WTC11 (cell line): ENCODE measurements around the gene GPR158. TPM values are rescaled to one million over a fixed set of nuclear protein-coding genes. Genes with fewer than 3 reads are reported as not detected.

Experiments used
- ATAC-seq: fragments of 200-7000 bp; cut with Tn5 transposase; 2 replicates; pipeline ENCODE4 v1.10.0; 2021; ENCODE audit warnings: mild to moderate bottlenecking, moderate library complexity
- CTCF ChIA-PET: fragments of 300-600 bp; sonication (Branson Sonifier 250); formaldehyde crosslinking; loops from one replicate; lab custom pipeline; 2021; ENCODE audit warnings: antibody characterized with exemption; lab: Charles Lee
- POLR2A ChIA-PET: fragments of 350-600 bp; sonication (Branson Sonifier 250); formaldehyde crosslinking; loops from one replicate; lab custom pipeline; 2021; ENCODE audit warnings: antibody characterized with exemption; lab: Charles Lee
- DNase-seq: peaks from one replicate; pipeline ENCODE4 v3.0.0; 2021; ENCODE audit warnings: low spot score
- H3K27ac Mint-ChIP-seq: 2 replicates; pipeline ENCODE4 v1.8.0; 2021; ENCODE audit warnings: mixed read lengths
- H3K27me3 Mint-ChIP-seq: 2 replicates; pipeline ENCODE4 v1.8.0; 2021; ENCODE audit warnings: low read depth, mild to moderate bottlenecking, moderate library complexity, mixed read lengths
- H3K36me3 Mint-ChIP-seq: 2 replicates; pipeline ENCODE4 v1.8.0; 2021; ENCODE audit warnings: mixed read lengths
- H3K4me1 Mint-ChIP-seq: 2 replicates; pipeline ENCODE4 v1.8.0; 2022; ENCODE audit warnings: mixed read lengths
- H3K4me3 Mint-ChIP-seq: 2 replicates; pipeline ENCODE4 v1.8.0; 2021; ENCODE audit warnings: mild to moderate bottlenecking, moderate library complexity, mixed read lengths
- H3K9me3 Mint-ChIP-seq: 2 replicates; pipeline ENCODE4 v1.8.0; 2021; ENCODE audit warnings: mixed read lengths
- AFF4 ChIP-seq: sonication (generic); formaldehyde crosslinking; IDR thresholded peaks from 2 replicates; pipeline ENCODE4 v1.8.1; 2023; ENCODE audit warnings: mild to moderate bottlenecking, missing genetic modification reagents, borderline replicate concordance
- ATF6 ChIP-seq: sonication (generic); formaldehyde crosslinking; IDR thresholded peaks from 2 replicates; pipeline ENCODE4 v1.8.1; 2023; ENCODE audit warnings: mild to moderate bottlenecking, missing genetic modification reagents
- E2F1 ChIP-seq: sonication (generic); formaldehyde crosslinking; IDR thresholded peaks from 2 replicates; pipeline ENCODE4 v1.8.0; 2022; ENCODE audit warnings: mild to moderate bottlenecking, missing genetic modification reagents
- E2F5 ChIP-seq: sonication (generic); formaldehyde crosslinking; IDR thresholded peaks from 2 replicates; pipeline ENCODE4 v1.8.1; 2022; ENCODE audit warnings: mild to moderate bottlenecking, moderate library complexity, missing genetic modification reagents
- ESRRA ChIP-seq: sonication (generic); formaldehyde crosslinking; IDR thresholded peaks from 2 replicates; pipeline ENCODE4 v1.8.1; 2022; ENCODE audit warnings: mild to moderate bottlenecking, missing genetic modification reagents, borderline replicate concordance
- GTF2I ChIP-seq: fragments of 250-450 bp; sonication (Bioruptor Pico); conservative IDR thresholded peaks from 2 replicates; pipeline ENCODE4 v1.4.0; 2021; ENCODE audit warnings: mild to moderate bottlenecking
- JAZF1 ChIP-seq: fragments of 250-450 bp; sonication (Bioruptor Pico); IDR thresholded peaks from 2 replicates; pipeline ENCODE4 v1.9.0; 2021; ENCODE audit warnings: moderate library complexity, mild to moderate bottlenecking, inconsistent platforms
- MAX ChIP-seq: sonication (generic); formaldehyde crosslinking; IDR thresholded peaks from 2 replicates; pipeline ENCODE4 v1.8.0; 2022; ENCODE audit warnings: mild to moderate bottlenecking, missing genetic modification reagents
- OVOL2 ChIP-seq: fragments of 250-450 bp; sonication (Bioruptor Pico); IDR thresholded peaks from 2 replicates; pipeline ENCODE4 v1.9.0; 2021; ENCODE audit warnings: mild to moderate bottlenecking, borderline replicate concordance
- ZNF138 ChIP-seq: sonication (generic); formaldehyde crosslinking; conservative IDR thresholded peaks from 2 replicates; pipeline ENCODE4 v1.8.1; 2022; ENCODE audit warnings: mild to moderate bottlenecking, moderate library complexity, missing genetic modification reagents
- ZNF232 ChIP-seq: sonication (generic); formaldehyde crosslinking; IDR thresholded peaks from 2 replicates; pipeline ENCODE4 v1.8.0; 2022; ENCODE audit warnings: mild to moderate bottlenecking, missing genetic modification reagents
- ZNF317 ChIP-seq: sonication (generic); formaldehyde crosslinking; IDR thresholded peaks from 2 replicates; pipeline ENCODE4 v1.8.1; 2023; ENCODE audit warnings: low read depth, mild to moderate bottlenecking, moderate library complexity, missing genetic modification reagents, borderline replicate concordance
- ZNF416 ChIP-seq: fragments of 250-450 bp; sonication (Bioruptor Pico); IDR thresholded peaks from 2 replicates; pipeline ENCODE4 v1.9.0; 2021; ENCODE audit warnings: mild to moderate bottlenecking, inconsistent platforms
- ZNF671 ChIP-seq: fragments of 250-450 bp; sonication (Bioruptor Pico); IDR thresholded peaks from 2 replicates; pipeline ENCODE4 v1.8.0; 2021; ENCODE audit warnings: mild to moderate bottlenecking
- total RNA-seq: library from RNA; stranded (reverse); gene quantifications from 3 replicates; pipeline ENCODE4 v1.2.3, GENCODE V29; 2021
- TF ChIP-seq, protein P1 (sequence below): sonication (generic); formaldehyde crosslinking; IDR thresholded peaks from 2 replicates; pipeline ENCODE4 v1.8.1; 2023; ENCODE audit warnings: mild to moderate bottlenecking, moderate library complexity, missing genetic modification reagents
- TF ChIP-seq, protein P2 (sequence below): fragments of 200-600 bp; IDR thresholded peaks from 2 replicates; pipeline ENCODE4 v1.8.0; 2022; ENCODE audit warnings: antibody characterized with exemption

The GPR158 gene
- total RNA-seq, 1 experiment from 2014 or later = 0.63 TPM

GRCh38 chr10:25294032-25294926 lies 119.5 kb downstream of the GPR158 start:
- ATAC-seq (no peak), DNase-seq (no peak)
- no peak overlapping the region for H3K4me3 Mint-ChIP-seq
- no peaks in the 10 kb centered on the region for H3K27me3 Mint-ChIP-seq
- H3K9me3 Mint-ChIP-seq = peaks cover 3% of the 10 kb centered on the region
- CTCF ChIA-PET = no interaction called here
- H3K4me1 Mint-ChIP-seq = peaks cover under 1% of the 10 kb centered on the region
- TF ChIP-seq, protein P1, sequence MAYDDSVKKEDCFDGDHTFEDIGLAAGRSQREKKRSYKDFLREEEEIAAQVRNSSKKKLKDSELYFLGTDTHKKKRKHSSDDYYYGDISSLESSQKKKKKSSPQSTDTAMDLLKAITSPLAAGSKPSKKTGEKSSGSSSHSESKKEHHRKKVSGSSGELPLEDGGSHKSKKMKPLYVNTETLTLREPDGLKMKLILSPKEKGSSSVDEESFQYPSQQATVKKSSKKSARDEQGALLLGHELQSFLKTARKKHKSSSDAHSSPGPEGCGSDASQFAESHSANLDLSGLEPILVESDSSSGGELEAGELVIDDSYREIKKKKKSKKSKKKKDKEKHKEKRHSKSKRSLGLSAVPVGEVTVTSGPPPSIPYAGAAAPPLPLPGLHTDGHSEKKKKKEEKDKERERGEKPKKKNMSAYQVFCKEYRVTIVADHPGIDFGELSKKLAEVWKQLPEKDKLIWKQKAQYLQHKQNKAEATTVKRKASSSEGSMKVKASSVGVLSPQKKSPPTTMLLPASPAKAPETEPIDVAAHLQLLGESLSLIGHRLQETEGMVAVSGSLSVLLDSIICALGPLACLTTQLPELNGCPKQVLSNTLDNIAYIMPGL (CRISPR knock-in tag) = no peak
- no peak for TF ChIP-seq OVOL2 (CRISPR knock-in tag)
- no peak for TF ChIP-seq ZNF232 (CRISPR knock-in tag)
- no peak for TF ChIP-seq MAX (CRISPR knock-in tag)
- no peak for TF ChIP-seq ZNF138 (CRISPR knock-in tag)
- no peak for TF ChIP-seq ZNF671 (CRISPR knock-in tag)
- TF ChIP-seq ESRRA (CRISPR knock-in tag) = no peak
- TF ChIP-seq GTF2I (CRISPR knock-in tag) = no peak
- no peak for TF ChIP-seq ATF6
- TF ChIP-seq E2F1 (CRISPR knock-in tag) = no peak
- TF ChIP-seq ZNF416 (CRISPR knock-in tag) = no peak
- no peak for TF ChIP-seq AFF4 (CRISPR knock-in tag)
- no peak for TF ChIP-seq JAZF1
- TF ChIP-seq, protein P2, sequence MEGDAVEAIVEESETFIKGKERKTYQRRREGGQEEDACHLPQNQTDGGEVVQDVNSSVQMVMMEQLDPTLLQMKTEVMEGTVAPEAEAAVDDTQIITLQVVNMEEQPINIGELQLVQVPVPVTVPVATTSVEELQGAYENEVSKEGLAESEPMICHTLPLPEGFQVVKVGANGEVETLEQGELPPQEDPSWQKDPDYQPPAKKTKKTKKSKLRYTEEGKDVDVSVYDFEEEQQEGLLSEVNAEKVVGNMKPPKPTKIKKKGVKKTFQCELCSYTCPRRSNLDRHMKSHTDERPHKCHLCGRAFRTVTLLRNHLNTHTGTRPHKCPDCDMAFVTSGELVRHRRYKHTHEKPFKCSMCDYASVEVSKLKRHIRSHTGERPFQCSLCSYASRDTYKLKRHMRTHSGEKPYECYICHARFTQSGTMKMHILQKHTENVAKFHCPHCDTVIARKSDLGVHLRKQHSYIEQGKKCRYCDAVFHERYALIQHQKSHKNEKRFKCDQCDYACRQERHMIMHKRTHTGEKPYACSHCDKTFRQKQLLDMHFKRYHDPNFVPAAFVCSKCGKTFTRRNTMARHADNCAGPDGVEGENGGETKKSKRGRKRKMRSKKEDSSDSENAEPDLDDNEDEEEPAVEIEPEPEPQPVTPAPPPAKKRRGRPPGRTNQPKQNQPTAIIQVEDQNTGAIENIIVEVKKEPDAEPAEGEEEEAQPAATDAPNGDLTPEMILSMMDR = no peak
- TF ChIP-seq ZNF317 (CRISPR knock-in tag) = no peak
- no peak for TF ChIP-seq E2F5 (CRISPR knock-in tag)
- no peak overlapping the region for H3K27ac Mint-ChIP-seq
- H3K36me3 Mint-ChIP-seq = no peaks in the 10 kb centered on the region
- POLR2A ChIA-PET = no interaction called here
